ENCODE results near the gene IKBIP.
"Not testable (repeated sequence)": the region's sequence is repeated elsewhere in the genome, so short reads cannot be mapped to it uniquely, and the experiment has no call there.

The IKBIP gene

DNA sequence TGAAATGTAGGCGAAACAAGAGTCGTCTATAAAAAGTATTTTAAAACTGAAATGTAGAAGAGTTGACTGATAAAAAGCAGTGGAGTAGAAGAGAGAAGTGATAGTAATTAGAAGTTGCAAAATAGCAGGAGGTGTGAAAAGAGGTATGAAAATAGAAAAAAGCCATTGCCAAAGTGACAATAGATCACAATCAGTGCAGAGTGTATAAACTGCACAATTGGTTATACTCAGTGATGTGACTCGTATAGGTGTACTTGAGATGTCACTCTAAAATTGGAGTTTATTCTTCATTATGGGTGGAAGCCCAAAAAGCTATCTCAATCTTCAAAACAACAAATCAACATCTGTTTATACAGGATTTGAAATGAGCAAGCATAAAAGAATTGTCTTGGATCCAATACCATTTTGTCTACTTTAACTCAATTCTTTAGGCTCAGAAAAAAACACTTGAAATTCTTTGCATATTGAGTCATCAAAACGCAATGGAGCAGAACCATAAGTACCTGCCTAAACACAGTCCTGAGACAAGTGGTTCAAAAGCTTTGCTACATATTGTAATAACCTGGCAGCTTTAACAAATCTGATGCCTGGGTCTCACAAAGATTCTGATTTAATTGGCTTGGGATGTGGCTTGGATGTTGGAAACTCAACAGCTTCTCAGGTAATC lies 8.8 kb downstream of the IKBIP start:
- DNase-seq = no peak

- no peak for DNase-seq
Observed at GRCh38 chr12:98618952-98619351, 25.6 kb downstream of the IKBIP start.

GRCh38 chr12:98612696-98613334 lies 31.8 kb downstream of the IKBIP start:
- DNase-seq = no peak

- no peak for DNase-seq
Observed at GRCh38 chr12:98610596-98610995, 34.0 kb downstream of the IKBIP start.

DNA sequence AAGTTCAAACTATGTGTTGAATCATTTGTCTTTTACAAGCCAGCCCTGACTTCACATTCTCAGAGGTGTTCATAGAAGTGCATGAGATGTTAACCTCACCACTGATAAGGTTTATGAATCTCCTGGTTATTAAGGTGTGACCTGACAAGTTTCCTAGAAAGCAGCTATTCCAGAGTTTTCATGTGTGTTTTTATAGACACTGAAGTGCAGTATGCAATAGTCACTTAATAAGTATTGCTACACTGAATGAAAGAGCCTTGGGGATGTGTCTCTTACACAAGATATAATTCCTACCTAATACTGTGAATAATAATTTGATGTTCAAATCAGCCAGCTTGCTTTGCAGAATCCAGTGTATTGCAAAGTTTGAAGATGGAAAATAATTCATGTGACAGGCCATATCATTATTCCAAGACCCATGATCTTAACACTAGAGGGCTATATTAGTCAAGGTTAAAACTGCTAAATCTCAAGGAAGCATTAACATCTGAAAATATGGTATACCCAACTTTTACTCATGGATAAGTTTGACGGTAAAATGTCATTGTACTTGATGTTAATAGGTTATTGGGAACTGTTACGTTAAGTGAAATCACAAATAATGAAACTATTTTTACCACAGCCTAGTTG lies 38.1 kb downstream of the IKBIP start:
- no peak for DNase-seq

DNA sequence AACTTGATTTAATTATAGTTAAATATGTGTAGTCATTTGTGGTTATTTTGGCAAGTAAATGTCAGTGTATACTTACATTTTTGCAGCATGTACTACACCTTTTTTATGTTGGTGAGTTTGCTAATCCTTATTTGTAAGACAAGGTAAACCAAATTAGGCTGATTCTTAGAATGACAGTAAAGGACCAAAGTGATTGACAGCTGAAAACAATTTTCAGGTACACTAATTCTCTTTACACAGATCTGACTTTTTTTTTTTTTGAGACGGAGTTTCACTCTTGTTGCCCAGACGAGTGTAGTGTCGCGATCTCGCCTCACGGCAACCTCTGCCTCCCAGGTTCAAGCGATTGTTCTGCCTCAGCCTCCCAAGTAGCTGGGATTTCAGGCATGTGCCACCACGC lies 42.7 kb downstream of the IKBIP start:
- no peak for DNase-seq

DNA sequence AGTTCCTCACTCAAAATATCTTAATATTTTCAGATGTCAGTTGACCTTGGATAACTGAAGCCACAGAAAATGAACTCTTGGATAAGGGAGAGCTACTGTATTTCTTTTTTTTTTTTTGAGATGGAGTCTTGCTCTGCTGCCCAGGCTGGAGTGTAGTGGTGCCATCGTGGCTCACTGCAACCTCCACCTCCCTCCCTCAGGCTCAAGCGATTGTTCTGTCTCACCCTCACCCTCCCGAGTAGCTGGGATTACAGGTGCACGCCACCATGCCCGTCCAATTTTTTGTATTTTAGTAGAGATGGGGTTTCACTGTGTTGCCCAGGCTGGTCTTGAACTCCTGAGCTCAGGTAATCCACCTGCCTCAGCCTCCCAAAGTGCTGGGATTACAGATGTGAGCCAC lies 47.3 kb downstream of the IKBIP start:
- DNase-seq = not testable (repeated sequence)

DNA sequence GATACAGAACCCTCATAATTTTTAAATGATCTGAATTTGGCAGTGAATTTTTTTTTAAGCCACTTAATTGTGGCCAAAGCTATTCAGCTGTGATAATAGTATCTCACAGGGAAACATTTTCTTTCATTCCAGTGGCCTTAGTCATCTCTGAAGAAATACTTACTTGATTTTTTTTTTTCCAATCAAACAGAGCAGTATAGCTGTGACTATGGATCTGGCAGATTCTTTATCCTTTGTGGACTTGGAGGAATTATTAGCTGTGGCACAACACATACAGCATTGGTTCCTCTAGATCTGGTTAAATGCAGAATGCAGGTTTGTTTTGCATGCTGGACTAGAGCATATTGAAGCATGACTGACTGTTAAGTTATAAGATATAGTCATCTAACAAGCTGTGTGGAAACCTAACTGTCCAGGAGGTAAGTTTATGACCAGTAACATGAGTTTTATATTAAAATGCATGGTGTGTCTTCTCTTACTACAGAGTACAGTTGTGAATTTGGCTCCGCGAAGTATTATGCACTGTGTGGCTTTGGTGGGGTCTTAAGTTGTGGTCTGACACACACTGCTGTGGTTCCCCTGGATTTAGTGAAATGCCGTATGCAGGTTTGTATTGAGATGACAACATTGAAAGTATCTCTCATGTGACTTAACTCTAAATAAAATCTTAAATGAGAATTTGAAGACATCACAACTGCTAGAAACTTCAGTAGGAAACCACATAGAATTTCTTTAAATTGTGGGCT lies 49.2 kb downstream of the IKBIP start:
- DNase-seq = no peak

GRCh38 chr12:98594050-98594835 lies 50.3 kb downstream of the IKBIP start:
- DNase-seq = peak; percentile 56

- peak; percentile 95 for DNase-seq
Observed at GRCh38 chr12:98593351-98594049, 51.1 kb downstream of the IKBIP start, which contains the start of gene SLC25A3. Gene SLC25A3 (plus strand): TSS chr12:98593686. CDS start chr12:98593979, 293 bp downstream.

DNA sequence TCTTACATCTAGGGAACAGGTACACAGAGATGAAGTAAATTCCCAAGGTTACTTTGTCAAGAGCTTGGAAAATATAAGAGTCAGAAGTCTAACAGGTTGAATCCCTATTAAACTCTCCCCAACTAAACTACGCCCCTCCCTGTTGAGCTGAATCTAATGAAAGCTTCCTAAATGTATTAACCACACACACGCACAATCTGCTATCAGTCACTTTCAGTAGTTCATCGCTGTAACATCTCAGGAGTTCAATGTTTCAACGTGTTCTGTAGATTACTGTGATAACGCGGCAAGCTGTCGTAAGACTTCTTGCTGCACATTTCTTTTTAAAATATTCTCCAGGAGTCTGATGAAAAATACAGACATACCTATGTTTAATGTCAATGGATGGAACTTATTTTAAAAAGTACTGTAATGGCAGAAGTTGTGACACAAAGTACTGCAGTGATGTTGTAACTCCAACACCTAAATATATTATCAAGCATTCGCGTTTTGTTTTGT lies 51.7 kb downstream of the IKBIP start:
- no peak for DNase-seq

GRCh38 chr12:98591209-98591608 lies 53.4 kb downstream of the IKBIP start:
- DNase-seq = no peak

DNA sequence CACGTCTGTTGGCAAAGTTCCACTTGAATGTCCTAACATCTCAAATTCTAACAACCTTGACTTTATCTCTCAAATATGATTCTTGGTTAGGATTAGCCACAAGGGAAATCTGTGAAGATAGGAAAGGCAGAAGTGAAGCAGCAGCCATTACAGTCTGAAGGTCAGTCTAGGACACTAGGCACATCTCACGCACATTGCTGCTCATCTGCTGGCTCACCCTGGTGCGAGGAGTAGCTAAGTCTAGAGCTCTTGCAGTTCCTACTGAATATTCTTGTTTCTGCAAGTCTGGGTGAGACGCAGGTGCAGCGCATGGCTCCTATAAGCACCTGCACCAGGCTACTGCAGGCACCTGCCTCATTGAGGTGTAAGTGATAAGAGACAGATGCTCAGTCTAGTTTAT lies 57.5 kb downstream of the IKBIP start:
- no peak for DNase-seq

GRCh38 chr12:98582093-98582492 lies 62.5 kb downstream of the IKBIP start:
- DNase-seq = no peak

- DNase-seq = no peak
Observed at GRCh38 chr12:98581101-98581500, 63.5 kb downstream of the IKBIP start.

DNA sequence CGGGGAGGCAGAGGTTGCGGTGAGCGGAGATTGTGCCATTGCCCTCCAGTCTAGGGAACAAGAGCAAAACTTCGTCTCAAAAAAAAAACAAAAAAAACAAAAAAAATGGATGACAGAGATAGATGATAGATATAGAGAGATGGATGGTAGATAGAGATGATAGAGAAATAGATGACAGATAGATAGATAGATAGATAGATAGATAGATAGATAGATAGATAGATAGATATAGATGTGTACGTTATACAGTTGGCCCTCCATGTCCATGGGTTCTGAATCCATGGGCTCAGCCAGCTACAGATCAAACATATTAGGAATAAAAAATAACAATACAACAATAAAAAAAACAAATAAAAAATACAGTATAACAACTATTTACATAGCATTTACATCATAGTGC lies 63.9 kb downstream of the IKBIP start:
- no peak for DNase-seq

GRCh38 chr12:98579835-98580234 lies 64.8 kb downstream of the IKBIP start:
- DNase-seq = no peak

GRCh38 chr12:98579347-98579746 lies 65.2 kb downstream of the IKBIP start:
- DNase-seq = no peak

DNA sequence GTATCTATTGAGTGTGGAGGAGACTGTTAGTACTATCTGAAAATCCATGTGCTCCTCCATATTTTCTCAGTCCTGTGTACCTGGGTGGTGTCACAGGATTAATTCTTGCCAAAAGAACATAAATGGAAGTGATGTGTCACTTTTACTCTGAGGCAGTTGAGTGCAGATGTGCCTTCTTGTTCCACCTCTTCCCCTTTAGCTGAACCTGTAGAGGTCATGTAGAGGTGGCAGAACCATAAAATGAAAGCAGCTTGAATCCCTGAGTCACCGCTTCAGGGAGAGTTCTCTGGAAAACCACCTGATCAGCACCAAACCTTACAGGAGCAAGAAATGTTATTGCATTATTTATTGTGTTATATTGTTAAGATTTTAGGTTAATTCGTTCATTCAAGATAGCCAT lies 65.8 kb downstream of the IKBIP start:
- DNase-seq = no peak

DNA sequence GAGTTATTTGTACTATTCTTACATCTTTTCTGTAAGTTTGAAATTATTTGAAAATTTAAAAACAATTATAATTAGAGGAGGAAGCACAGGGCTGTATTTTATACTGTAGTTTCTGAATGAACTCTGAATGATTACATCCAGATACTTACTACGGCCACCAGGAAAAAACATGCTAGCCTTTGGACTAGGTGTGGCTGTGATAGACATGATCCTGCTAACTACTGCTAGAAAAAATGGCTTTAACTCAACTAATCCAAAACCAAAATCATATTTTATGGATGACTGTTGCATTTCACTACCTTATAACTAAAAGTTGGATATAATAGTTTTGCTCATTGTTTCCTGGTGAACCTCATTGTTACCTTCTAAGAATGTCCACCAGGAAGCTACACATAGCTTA lies 66.2 kb downstream of the IKBIP start:
- no peak for DNase-seq

DNA sequence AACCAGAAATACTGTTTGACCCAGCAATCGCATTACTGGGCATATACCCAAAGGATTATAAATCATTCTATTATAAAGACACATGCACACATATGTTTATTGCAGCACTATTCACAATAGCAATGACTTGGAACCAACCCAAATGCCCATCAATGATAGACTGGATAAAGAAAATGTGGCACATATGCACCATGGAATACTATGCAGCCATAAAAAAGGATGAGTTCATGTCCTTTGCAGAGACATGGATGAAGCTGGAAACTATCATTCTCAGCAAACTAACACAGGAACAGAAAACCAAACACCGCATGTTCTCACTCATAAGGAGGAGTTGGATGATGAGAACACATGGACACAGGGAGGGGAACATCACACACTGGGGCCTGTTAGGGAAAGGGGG lies 67.8 kb downstream of the IKBIP start:
- not testable (repeated sequence) for DNase-seq

GRCh38 chr12:98575013-98575412 lies 69.6 kb downstream of the IKBIP start:
- no peak for DNase-seq
